H9 (cell line): ENCODE results near the gene PTCH1. TPM values are rescaled to one million over a fixed set of nuclear protein-coding genes. Genes with fewer than 3 reads are reported as not detected.

Experiments used
- DNase-seq: peaks from one replicate; pipeline ENCODE4 v3.0.0-alpha.2; 2017
- H2AFZ ChIP-seq: one replicate; pipeline ENCODE4 v1.6.1; 2013; ENCODE audit warnings: mild to moderate bottlenecking, low read length, control low read depth, moderate library complexity
- H2AK5ac ChIP-seq: 2 replicates; pipeline ENCODE4 v1.6.1; 2013; ENCODE audit warnings: low read length, control low read depth, mixed read lengths; ENCODE audit not compliant: insufficient read length
- H2BK120ac ChIP-seq: one replicate; pipeline ENCODE4 v1.6.1; 2013; ENCODE audit warnings: low read depth, mild to moderate bottlenecking, low read length, control low read depth, inconsistent platforms; ENCODE audit not compliant: poor library complexity, severe bottlenecking
- H2BK12ac ChIP-seq: 2 replicates; pipeline ENCODE4 v1.6.1; 2013; ENCODE audit warnings: low read length, control low read depth, mixed read lengths, low read depth; ENCODE audit not compliant: insufficient read length
- H2BK15ac ChIP-seq: 2 replicates; pipeline ENCODE4 v1.6.1; 2013; ENCODE audit warnings: low read depth, low read length, control low read depth
- H2BK20ac ChIP-seq: one replicate; pipeline ENCODE4 v1.6.1; 2013; ENCODE audit warnings: low read depth, mild to moderate bottlenecking, low read length, control low read depth, inconsistent platforms; ENCODE audit not compliant: poor library complexity, severe bottlenecking
- H2BK5ac ChIP-seq: 2 replicates; pipeline ENCODE4 v1.6.1; 2013; ENCODE audit warnings: low read length, control low read depth, mixed read lengths; ENCODE audit not compliant: insufficient read length
- H3K14ac ChIP-seq: 2 replicates; pipeline ENCODE4 v1.6.1; 2013; ENCODE audit warnings: low read length, control low read depth; ENCODE audit not compliant: insufficient read depth
- H3K18ac ChIP-seq: 2 replicates; pipeline ENCODE4 v1.6.1; 2013; ENCODE audit warnings: low read depth, mild to moderate bottlenecking, mixed read lengths, low read length, control low read depth; ENCODE audit not compliant: insufficient read length
- H3K23ac ChIP-seq: 2 replicates; pipeline ENCODE4 v1.6.1; 2013; ENCODE audit warnings: low read length, control low read depth, mixed read lengths, low read depth; ENCODE audit not compliant: insufficient read length
- H3K23me2 ChIP-seq: 2 replicates; pipeline ENCODE4 v1.6.1; 2013; ENCODE audit warnings: low read depth, mild to moderate bottlenecking, mixed read lengths, low read length, control low read depth; ENCODE audit not compliant: insufficient read length, poor library complexity, severe bottlenecking
- H3K27ac ChIP-seq: 2 replicates; pipeline ENCODE4 v1.5.1; 2013; ENCODE audit warnings: low read length, control low read depth, mixed read lengths, low read depth; ENCODE audit not compliant: insufficient read length
- H3K27me3 ChIP-seq: 2 replicates; pipeline ENCODE4 v1.6.1; 2013; ENCODE audit warnings: low read length, control low read depth, inconsistent platforms; ENCODE audit not compliant: insufficient read depth
- H3K4ac ChIP-seq: 2 replicates; pipeline ENCODE4 v1.6.1; 2013; ENCODE audit warnings: low read depth, mild to moderate bottlenecking, control low read depth, inconsistent platforms, low read length, moderate library complexity
- H3K4me1 ChIP-seq: 2 replicates; pipeline ENCODE4 v1.6.1; 2013; ENCODE audit warnings: low read length, control low read depth, inconsistent platforms; ENCODE audit not compliant: insufficient read depth
- H3K4me2 ChIP-seq: 2 replicates; pipeline ENCODE4 v1.6.1; 2013; ENCODE audit warnings: low read length, control low read depth, mixed read lengths; ENCODE audit not compliant: insufficient read length, insufficient read depth
- H3K56ac ChIP-seq: 2 replicates; pipeline ENCODE4 v1.6.1; 2013; ENCODE audit warnings: low read depth, mild to moderate bottlenecking, mixed read lengths, low read length, control low read depth; ENCODE audit not compliant: insufficient read length
- H3K79me1 ChIP-seq: 2 replicates; pipeline ENCODE4 v1.6.1; 2013; ENCODE audit warnings: low read depth, mild to moderate bottlenecking, moderate library complexity, low read length, control low read depth, inconsistent platforms; ENCODE audit not compliant: insufficient read depth, poor library complexity, severe bottlenecking
- H3K79me2 ChIP-seq: 2 replicates; pipeline ENCODE4 v1.6.1; 2013; ENCODE audit warnings: low read length, control low read depth, inconsistent platforms; ENCODE audit not compliant: insufficient read depth
- H3K9ac ChIP-seq: 2 replicates; pipeline ENCODE4 v1.6.1; 2013; ENCODE audit warnings: low read length, control low read depth, mixed read lengths; ENCODE audit not compliant: insufficient read length; ENCODE audit errors: extremely low read depth
- H3K9me3 ChIP-seq: one replicate; pipeline ENCODE4 v1.6.1; 2013; ENCODE audit warnings: low read depth, low read length, inconsistent platforms; ENCODE audit not compliant: control insufficient read depth
- H3T11ph ChIP-seq: one replicate; pipeline ENCODE4 v1.6.1; 2013; ENCODE audit warnings: mild to moderate bottlenecking, low read length, control low read depth, inconsistent platforms
- H4K20me1 ChIP-seq: one replicate; pipeline ENCODE4 v1.6.1; 2013; ENCODE audit not compliant: control insufficient read depth, insufficient read length, insufficient read depth
- H4K5ac ChIP-seq: 2 replicates; pipeline ENCODE4 v1.6.1; 2013; ENCODE audit warnings: low read depth, mild to moderate bottlenecking, mixed read lengths, low read length, control low read depth; ENCODE audit not compliant: insufficient read length
- H4K8ac ChIP-seq: replicated peaks from 2 replicates; pipeline ENCODE4 v1.6.1; 2013; ENCODE audit warnings: low read length, control low read depth, mixed read lengths, low read depth; ENCODE audit not compliant: insufficient read length
- H4K91ac ChIP-seq: 2 replicates; pipeline ENCODE4 v1.6.1; 2013; ENCODE audit warnings: low read depth, mild to moderate bottlenecking, moderate library complexity, mixed read lengths, low read length, control low read depth; ENCODE audit not compliant: insufficient read length
- H3K27ac Mint-ChIP-seq, 3 experiments: 2 replicates in 2 of 3; 3 replicates in 1 of 3; pipeline ENCODE4 v1.8.0; 2020 to 2021; ENCODE audit warnings: mixed read lengths in 3 of 3, mild to moderate bottlenecking in 1 of 3, moderate library complexity in 1 of 3
- H3K27me3 Mint-ChIP-seq: 2 replicates; pipeline ENCODE4 v1.8.0; 2021; ENCODE audit warnings: low read depth, mild to moderate bottlenecking, moderate library complexity, mixed read lengths
- H3K36me3 Mint-ChIP-seq, 3 experiments: 2 replicates in 2 of 3; 3 replicates in 1 of 3; pipeline ENCODE4 v1.8.0; 2020 to 2021; ENCODE audit warnings: low read depth in 3 of 3, mixed read lengths in 3 of 3; ENCODE audit not compliant: insufficient read depth in 1 of 3
- H3K4me1 Mint-ChIP-seq, 2 experiments: 2 replicates each; pipeline ENCODE4 v1.8.0; 2020; ENCODE audit warnings: mixed read lengths in 2 of 2
- H3K4me3 Mint-ChIP-seq, 2 experiments: 2 replicates in 1 of 2; 3 replicates in 1 of 2; pipeline ENCODE4 v1.8.0; 2020 to 2021; ENCODE audit warnings: mild to moderate bottlenecking in 2 of 2, mixed read lengths in 2 of 2, moderate library complexity in 1 of 2
- H3K9me3 Mint-ChIP-seq, 2 experiments: 2 replicates in 1 of 2; 3 replicates in 1 of 2; pipeline ENCODE4 v1.8.0; 2020; ENCODE audit warnings: mild to moderate bottlenecking in 2 of 2, mixed read lengths in 2 of 2, moderate library complexity in 1 of 2
- WGBS: extraction: QIAGEN DNeasy Blood & Tissue Kit; methylation state at CpG from one replicate; pipeline ENCODE4 v1.1.7; 2013; ENCODE audit warnings: missing lambda C conversion rate, low lambda C conversion rate, mixed read lengths; ENCODE audit not compliant: insufficient read length; ENCODE audit errors: extremely low coverage; 5-methylcytosine and 5-hydroxymethylcytosine counted together
- total RNA-seq: library from RNA; stranded (reverse); gene quantifications from 2 replicates; pipeline ENCODE4 v1.2.1, GENCODE V29; 2021
- TF ChIP-seq, protein P1 (sequence below): fragments of 200-600 bp; sonication (generic); conservative IDR thresholded peaks from 3 replicates; pipeline ENCODE4 v1.8.0; 2021; ENCODE audit warnings: antibody characterized with exemption, mild to moderate bottlenecking

The PTCH1 gene
- total RNA-seq, 1 experiment from 2014 or later, result 9.1 TPM

GRCh38 chr9:95508242-95508967 is 8.4 kb downstream of the PTCH1 start:
- H3K9ac ChIP-seq, result no peak overlapping the region
- Mint-ChIP-seq H3K4me1 (peaks cover 47 to 50% of the 10 kb centered on the region in 2 experiments), H3K36me3 (peaks cover 0 to 1% (median 0%) of the 10 kb centered on the region in 3 experiments; a peak in 1 of 7 replicates), H3K4me3 (peak overlapping the region; percentile 82 to 98), H3K27ac (no peak overlapping the region), H3K27me3 (peaks cover 57% of the 10 kb centered on the region), H3K9me3 (no peaks in the 10 kb centered on the region; a peak in 1 of 5 replicates)
- no peak overlapping the region for H3K56ac ChIP-seq
- H2BK12ac ChIP-seq, result no peak overlapping the region
- H2BK5ac ChIP-seq, result no peak overlapping the region
- no CpG with 5 or more reads among the region's 111 CpGs for WGBS
- H3K23ac ChIP-seq, result no peak overlapping the region
- no peaks in the 10 kb centered on the region for H3K9me3 ChIP-seq
- no peak overlapping the region for H4K5ac ChIP-seq
- H2AFZ ChIP-seq, result no peak overlapping the region
- H3K4ac ChIP-seq, result no peak overlapping the region
- H2BK20ac ChIP-seq, result no peak overlapping the region
- TF ChIP-seq, protein P1, sequence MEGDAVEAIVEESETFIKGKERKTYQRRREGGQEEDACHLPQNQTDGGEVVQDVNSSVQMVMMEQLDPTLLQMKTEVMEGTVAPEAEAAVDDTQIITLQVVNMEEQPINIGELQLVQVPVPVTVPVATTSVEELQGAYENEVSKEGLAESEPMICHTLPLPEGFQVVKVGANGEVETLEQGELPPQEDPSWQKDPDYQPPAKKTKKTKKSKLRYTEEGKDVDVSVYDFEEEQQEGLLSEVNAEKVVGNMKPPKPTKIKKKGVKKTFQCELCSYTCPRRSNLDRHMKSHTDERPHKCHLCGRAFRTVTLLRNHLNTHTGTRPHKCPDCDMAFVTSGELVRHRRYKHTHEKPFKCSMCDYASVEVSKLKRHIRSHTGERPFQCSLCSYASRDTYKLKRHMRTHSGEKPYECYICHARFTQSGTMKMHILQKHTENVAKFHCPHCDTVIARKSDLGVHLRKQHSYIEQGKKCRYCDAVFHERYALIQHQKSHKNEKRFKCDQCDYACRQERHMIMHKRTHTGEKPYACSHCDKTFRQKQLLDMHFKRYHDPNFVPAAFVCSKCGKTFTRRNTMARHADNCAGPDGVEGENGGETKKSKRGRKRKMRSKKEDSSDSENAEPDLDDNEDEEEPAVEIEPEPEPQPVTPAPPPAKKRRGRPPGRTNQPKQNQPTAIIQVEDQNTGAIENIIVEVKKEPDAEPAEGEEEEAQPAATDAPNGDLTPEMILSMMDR, result no peak
- H2BK15ac ChIP-seq, result no peak overlapping the region
- no peak for DNase-seq
- no peaks in the 10 kb centered on the region for H4K20me1 ChIP-seq
- H3K79me2 ChIP-seq, result no peaks in the 10 kb centered on the region
- peaks cover 7% of the 10 kb centered on the region; the same call in 1 of the 2 replicates for H3K27me3 ChIP-seq
- H3K18ac ChIP-seq, result peak overlapping the region; percentile 80
- H4K8ac ChIP-seq, result no peak overlapping the region
- H2BK120ac ChIP-seq, result no peak overlapping the region
- H3K27ac ChIP-seq, result no peak overlapping the region
- no peak overlapping the region for H4K91ac ChIP-seq
- peak overlapping the region; percentile 76 for H3K4me2 ChIP-seq
- peak overlapping the region; percentile 70 for H3K14ac ChIP-seq
- H3K23me2 ChIP-seq, result peaks cover 49% of the 10 kb centered on the region
- H3K79me1 ChIP-seq, result no peaks in the 10 kb centered on the region
- H3T11ph ChIP-seq, result no peak overlapping the region
- peaks cover 4% of the 10 kb centered on the region; the same call in 1 of the 2 replicates for H3K4me1 ChIP-seq
- H2AK5ac ChIP-seq, result no peak overlapping the region
